B cell (primary cell): ENCODE data around the gene RAP1A. TPM values are rescaled to one million over a fixed set of nuclear protein-coding genes. Genes with fewer than 3 reads are reported as not detected.

ENCODE experiments used
- ATAC-seq: fragments of 200-7000 bp; cut with Tn5 transposase; one replicate; pipeline ENCODE4 v1.10.0; 2021; ENCODE audit warnings: low read depth, mild to moderate bottlenecking, moderate number of reproducible peaks, moderate library complexity
- CTCF ChIA-PET: fragments of 350-600 bp; sonication (Branson Sonifier 250); formaldehyde crosslinking; loops from one replicate; lab custom pipeline; 2021; ENCODE audit warnings: antibody characterized with exemption, inconsistent platforms; lab: Charles Lee
- POLR2A ChIA-PET: fragments of 350-600 bp; sonication (Branson Sonifier 250); formaldehyde crosslinking; loops from one replicate; lab custom pipeline; 2021; ENCODE audit warnings: antibody characterized with exemption; lab: Charles Lee
- DNase-seq: peaks from one replicate; pipeline ENCODE4 v3.0.0; 2013
- H2AFZ ChIP-seq: 2 replicates; pipeline ENCODE4 v1.6.1; 2012; ENCODE audit warnings: mild to moderate bottlenecking, low read depth, low read length; ENCODE audit not compliant: insufficient read depth, poor library complexity, severe bottlenecking
- H3K27ac ChIP-seq, 2 donors: 1 replicate in 1 of 2; 2 replicates in 1 of 2; pipeline ENCODE4 v1.5.1; 2012 to 2013; ENCODE audit warnings: low read length in 2 of 2, mild to moderate bottlenecking in 2 of 2, moderate library complexity in 1 of 2
- H3K27me3 ChIP-seq, 4 experiments: fragments of 200-600 bp in 1 of 4; sonication (generic) in 1 of 4; replicated peaks in 1 of 4; 1 replicate in 2 of 4; 2 replicates in 2 of 4; pipeline versions ENCODE4 v1.6.1 to v1.7.0; 2013 to 2016; ENCODE audit warnings: low read length in 3 of 4, mild to moderate bottlenecking in 2 of 4, mixed read lengths in 1 of 4, moderate library complexity in 1 of 4; ENCODE audit not compliant: insufficient read depth in 4 of 4, control insufficient read depth in 3 of 4; ENCODE audit errors: control extremely low read depth in 1 of 4
- H3K36me3 ChIP-seq, 2 experiments: replicated peaks in 1 of 2; 1 replicate in 1 of 2; 2 replicates in 1 of 2; pipeline versions ENCODE4 v1.6.1 to v1.7.1; 2013; ENCODE audit warnings: low read length in 1 of 2; ENCODE audit not compliant: insufficient read depth in 2 of 2, control insufficient read depth in 1 of 2; ENCODE audit errors: control extremely low read depth in 1 of 2, extremely low read depth in 1 of 2
- H3K4me1 ChIP-seq, 2 donors: fragments of 200-600 bp in 1 of 2; sonication (generic) in 1 of 2; 1 replicate in 1 of 2; 2 replicates in 1 of 2; pipeline versions ENCODE4 v1.5.1 to v1.6.1; 2013 to 2017; ENCODE audit warnings: low read length in 2 of 2; ENCODE audit not compliant: control insufficient read depth in 2 of 2, insufficient read depth in 2 of 2
- H3K4me2 ChIP-seq: replicated peaks from 2 replicates; pipeline ENCODE3; 2012; ENCODE audit warnings: mild to moderate bottlenecking, low read depth, low read length; ENCODE audit not compliant: poor library complexity, severe bottlenecking
- H3K4me3 ChIP-seq, 5 experiments: fragments of 200-600 bp in 1 of 5; sonication (generic) in 1 of 5; 1 replicate in 3 of 5; 2 replicates in 2 of 5; pipeline versions ENCODE4 v1.5.1 to v1.7.0; 2011 to 2016; ENCODE audit warnings: low read length in 4 of 5, mild to moderate bottlenecking in 4 of 5, low read depth in 2 of 5, control low read depth in 1 of 5, moderate library complexity in 1 of 5; ENCODE audit not compliant: insufficient read depth in 1 of 5; ENCODE audit errors: control extremely low read depth in 1 of 5, extremely low read depth in 1 of 5
- H3K79me2 ChIP-seq: fragments of 200-600 bp; sonication (generic); one replicate; pipeline ENCODE4 v1.6.0; 2016; ENCODE audit warnings: low read length; ENCODE audit not compliant: control insufficient read depth, insufficient read depth
- H3K9ac ChIP-seq: fragments of 200-600 bp; sonication (generic); 2 replicates; pipeline ENCODE4 v1.6.1; 2017; ENCODE audit warnings: mild to moderate bottlenecking, low read length, moderate library complexity
- H3K9me3 ChIP-seq, 3 donors: one replicate each; pipeline versions ENCODE4 v1.6.1 to v1.7.1; 2013; ENCODE audit warnings: low read length in 2 of 3; ENCODE audit not compliant: control insufficient read depth in 2 of 3, insufficient read depth in 1 of 3; ENCODE audit errors: control extremely low read depth in 1 of 3
- H4K20me1 ChIP-seq: 2 replicates; pipeline ENCODE4 v1.6.0; 2012; ENCODE audit warnings: mild to moderate bottlenecking, low read length; ENCODE audit not compliant: insufficient read depth, control insufficient read depth, poor library complexity, severe bottlenecking
- H3K27ac Mint-ChIP-seq: one replicate; pipeline ENCODE4 v1.8.0; 2021; ENCODE audit warnings: mixed read lengths
- H3K27me3 Mint-ChIP-seq: one replicate; pipeline ENCODE4 v1.8.0; 2021; ENCODE audit warnings: mixed read lengths
- H3K4me1 Mint-ChIP-seq: one replicate; pipeline ENCODE4 v1.8.0; 2021; ENCODE audit warnings: mixed read lengths
- H3K4me3 Mint-ChIP-seq: one replicate; pipeline ENCODE4 v1.8.0; 2021; ENCODE audit warnings: mixed read lengths
- H3K9me3 Mint-ChIP-seq: one replicate; pipeline ENCODE4 v1.8.0; 2022; ENCODE audit warnings: mixed read lengths; ENCODE audit not compliant: insufficient read depth
- EZH2 ChIP-seq: IDR thresholded peaks from 2 replicates; pipeline ENCODE4 v1.6.1; 2012; ENCODE audit warnings: borderline replicate concordance, low read depth, mild to moderate bottlenecking, moderate library complexity, low read length; ENCODE audit not compliant: insufficient read depth, poor library complexity, severe bottlenecking
- WGBS: methylation state at CpG from one replicate; pipeline ENCODE4 v1.1.5; 2013; ENCODE audit warnings: missing lambda C conversion rate; ENCODE audit not compliant: insufficient coverage; 5-methylcytosine and 5-hydroxymethylcytosine counted together
- intact Hi-C: fragments of 100-400 bp; cut with micrococcal nuclease; formaldehyde crosslinking; loops from one replicate; pipeline ENCODE4 v1.10.0; 2022
- polyA plus RNA-seq: library from polyadenylated mRNA; depleted of rRNA; stranded (reverse); fragments of >200 nt; gene quantifications from 2 replicates; pipeline ENCODE4 v1.2.3, GENCODE V29; 2012
- total RNA-seq, 2 donors: library from RNA; stranded (reverse); fragments of 120-200 nt in 1 of 2; gene quantifications; 1 replicate in 1 of 2; 2 replicates in 1 of 2; pipeline versions ENCODE4 v1.2.3 to v1.2.4, GENCODE V29; 2013 to 2022
- TF ChIP-seq, protein P1 (sequence below): fragments of 200-600 bp; IDR thresholded peaks from one replicate; pipeline ENCODE4 v1.8.0; 2022; ENCODE audit warnings: antibody characterized with exemption, mild to moderate bottlenecking

RAP1A gene
- total and polyA plus RNA-seq, 2 donors (not counting 1 experiment from before 2014, with no cell fraction given), result 32.6 to 75.3 TPM

DNA sequence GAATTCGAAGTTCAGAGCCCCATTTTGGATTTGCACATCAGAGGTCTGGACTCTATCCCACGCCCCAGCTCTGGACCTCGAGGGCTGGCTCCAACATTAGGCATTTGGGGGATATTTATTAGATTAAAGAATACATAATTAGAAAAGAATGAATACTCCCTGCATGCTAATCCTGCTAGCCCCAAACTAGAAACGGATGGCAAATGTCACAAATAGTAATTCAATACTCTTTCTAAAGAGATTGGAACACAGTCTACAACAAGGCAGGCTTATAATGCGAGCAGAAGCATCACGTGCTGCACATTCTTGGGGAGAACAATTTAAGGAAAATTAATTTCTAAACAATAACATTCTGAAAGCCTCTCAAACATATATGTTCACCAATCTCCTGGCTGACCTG is 27.7 kb upstream of the RAP1A start:
- no peak for DNase-seq
- peaks cover 55 to 56% of the 10 kb centered on the region in 2 donors for H3K4me1 ChIP-seq
- H3K4me2 ChIP-seq, result peak overlapping the region; percentile 68
- H3K36me3 ChIP-seq, result no peaks in the 10 kb centered on the region
- peak overlapping the region; percentile 83 for H3K27ac Mint-ChIP-seq
- no peaks in the 10 kb centered on the region for H4K20me1 ChIP-seq
- H3K27ac ChIP-seq, result peak overlapping the region; percentile 63 to 70
- ChIA-PET POLR2A (interaction anchor here (1.4 to 1.8 kb wide), 3 partner anchors 14 to 115 kb away, joined by 4 to 10 read pairs (median 6); no protein-coding TSS in a partner anchor), CTCF (interaction anchor here (1.2 to 5.5 kb wide), 9 partner anchors 9 to 83 kb away, joined by 3 to 40 read pairs (median 7); partner anchors contain the start of gene RAP1A)
- H3K9me3 Mint-ChIP-seq, result no peaks in the 10 kb centered on the region
- H3K9me3 ChIP-seq, result no peaks in the 10 kb centered on the region
- no peak overlapping the region for H3K9ac ChIP-seq
- H3K4me3 Mint-ChIP-seq, result peak overlapping the region; percentile 66
- H3K79me2 ChIP-seq, result peaks cover 8% of the 10 kb centered on the region
- peaks cover 43% of the 10 kb centered on the region for H3K4me1 Mint-ChIP-seq
- H3K4me3 ChIP-seq, result no peak overlapping the region
- no peak for ATAC-seq
- TF ChIP-seq, protein P1, sequence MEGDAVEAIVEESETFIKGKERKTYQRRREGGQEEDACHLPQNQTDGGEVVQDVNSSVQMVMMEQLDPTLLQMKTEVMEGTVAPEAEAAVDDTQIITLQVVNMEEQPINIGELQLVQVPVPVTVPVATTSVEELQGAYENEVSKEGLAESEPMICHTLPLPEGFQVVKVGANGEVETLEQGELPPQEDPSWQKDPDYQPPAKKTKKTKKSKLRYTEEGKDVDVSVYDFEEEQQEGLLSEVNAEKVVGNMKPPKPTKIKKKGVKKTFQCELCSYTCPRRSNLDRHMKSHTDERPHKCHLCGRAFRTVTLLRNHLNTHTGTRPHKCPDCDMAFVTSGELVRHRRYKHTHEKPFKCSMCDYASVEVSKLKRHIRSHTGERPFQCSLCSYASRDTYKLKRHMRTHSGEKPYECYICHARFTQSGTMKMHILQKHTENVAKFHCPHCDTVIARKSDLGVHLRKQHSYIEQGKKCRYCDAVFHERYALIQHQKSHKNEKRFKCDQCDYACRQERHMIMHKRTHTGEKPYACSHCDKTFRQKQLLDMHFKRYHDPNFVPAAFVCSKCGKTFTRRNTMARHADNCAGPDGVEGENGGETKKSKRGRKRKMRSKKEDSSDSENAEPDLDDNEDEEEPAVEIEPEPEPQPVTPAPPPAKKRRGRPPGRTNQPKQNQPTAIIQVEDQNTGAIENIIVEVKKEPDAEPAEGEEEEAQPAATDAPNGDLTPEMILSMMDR, result no peak
- TF ChIP-seq EZH2, result no peak
- H2AFZ ChIP-seq, result peak overlapping the region; percentile 81
- intact Hi-C loops, result loop anchor here (1.0 to 10.0 kb wide), 2 partner anchors 84 to 377 kb away; no protein-coding TSS in a partner anchor
- no peaks in the 10 kb centered on the region for H3K27me3 Mint-ChIP-seq
- no CpG with 5 or more reads among the region's 6 CpGs for WGBS
- H3K27me3 ChIP-seq, result no peaks in the 10 kb centered on the region
